Omental fat pad (tissue), 4 donors: ENCODE results near the gene ASS1. TPM values are rescaled to one million over a fixed set of nuclear protein-coding genes. Genes with fewer than 3 reads are reported as not detected.

Experiments used
- ATAC-seq: fragments of 150-250 bp; one replicate; pipeline ENCODE4 v1.9.1; 2016; ENCODE audit warnings: mild to moderate bottlenecking, moderate library complexity; ENCODE audit not compliant: low FRiP score
- DNase-seq: peaks from one replicate; pipeline ENCODE4 v3.0.0-alpha.2; 2019; ENCODE audit warnings: low spot score
- total RNA-seq, 4 donors: library from RNA; depleted of rRNA; stranded (reverse); fragments of >200 nt; gene quantifications; one replicate each; pipeline ENCODE4 v1.1.0, GENCODE V29; 2016
- TF ChIP-seq, protein P1 (sequence below), 3 donors: fragments of 450-650 bp; IDR thresholded peaks; one replicate each; pipeline ENCODE4 v1.5.1; 2016 to 2017; ENCODE audit warnings: antibody characterized with exemption in 3 of 3, mild to moderate bottlenecking in 3 of 3, moderate library complexity in 2 of 3

Gene ASS1
- total RNA-seq, 4 donors from 2014 or later, result 250 to 621 (median 378) TPM

DNA sequence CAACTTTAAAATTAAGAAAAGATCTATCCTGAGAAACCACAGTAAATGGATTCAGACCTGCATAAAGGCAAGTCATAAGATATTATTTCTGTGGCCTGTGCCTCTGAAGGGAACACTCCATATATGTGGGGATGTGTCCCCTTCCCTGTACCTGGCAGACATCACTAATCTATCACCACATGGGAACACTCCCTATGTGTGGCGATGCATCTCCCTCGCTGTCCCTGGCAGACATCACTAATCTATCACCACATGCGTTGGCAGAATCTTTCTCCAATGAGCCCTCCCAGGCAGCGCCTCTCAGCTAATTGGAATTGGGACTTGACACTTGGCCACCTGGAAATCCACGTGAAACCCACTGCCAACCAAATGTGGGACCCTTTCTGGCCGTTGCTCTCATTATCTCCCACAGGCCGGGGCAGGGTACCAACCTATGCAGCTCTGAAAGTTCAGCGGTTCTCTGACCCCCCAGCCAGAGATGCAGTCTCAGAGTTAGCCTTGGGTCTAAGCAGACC is 25.2 kb upstream of the ASS1 start:
- DNase-seq (no peak), ATAC-seq (no peak)
- TF ChIP-seq, protein P1, sequence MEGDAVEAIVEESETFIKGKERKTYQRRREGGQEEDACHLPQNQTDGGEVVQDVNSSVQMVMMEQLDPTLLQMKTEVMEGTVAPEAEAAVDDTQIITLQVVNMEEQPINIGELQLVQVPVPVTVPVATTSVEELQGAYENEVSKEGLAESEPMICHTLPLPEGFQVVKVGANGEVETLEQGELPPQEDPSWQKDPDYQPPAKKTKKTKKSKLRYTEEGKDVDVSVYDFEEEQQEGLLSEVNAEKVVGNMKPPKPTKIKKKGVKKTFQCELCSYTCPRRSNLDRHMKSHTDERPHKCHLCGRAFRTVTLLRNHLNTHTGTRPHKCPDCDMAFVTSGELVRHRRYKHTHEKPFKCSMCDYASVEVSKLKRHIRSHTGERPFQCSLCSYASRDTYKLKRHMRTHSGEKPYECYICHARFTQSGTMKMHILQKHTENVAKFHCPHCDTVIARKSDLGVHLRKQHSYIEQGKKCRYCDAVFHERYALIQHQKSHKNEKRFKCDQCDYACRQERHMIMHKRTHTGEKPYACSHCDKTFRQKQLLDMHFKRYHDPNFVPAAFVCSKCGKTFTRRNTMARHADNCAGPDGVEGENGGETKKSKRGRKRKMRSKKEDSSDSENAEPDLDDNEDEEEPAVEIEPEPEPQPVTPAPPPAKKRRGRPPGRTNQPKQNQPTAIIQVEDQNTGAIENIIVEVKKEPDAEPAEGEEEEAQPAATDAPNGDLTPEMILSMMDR (IDR thresholded peaks at IDR 0.05), result no peak

DNA sequence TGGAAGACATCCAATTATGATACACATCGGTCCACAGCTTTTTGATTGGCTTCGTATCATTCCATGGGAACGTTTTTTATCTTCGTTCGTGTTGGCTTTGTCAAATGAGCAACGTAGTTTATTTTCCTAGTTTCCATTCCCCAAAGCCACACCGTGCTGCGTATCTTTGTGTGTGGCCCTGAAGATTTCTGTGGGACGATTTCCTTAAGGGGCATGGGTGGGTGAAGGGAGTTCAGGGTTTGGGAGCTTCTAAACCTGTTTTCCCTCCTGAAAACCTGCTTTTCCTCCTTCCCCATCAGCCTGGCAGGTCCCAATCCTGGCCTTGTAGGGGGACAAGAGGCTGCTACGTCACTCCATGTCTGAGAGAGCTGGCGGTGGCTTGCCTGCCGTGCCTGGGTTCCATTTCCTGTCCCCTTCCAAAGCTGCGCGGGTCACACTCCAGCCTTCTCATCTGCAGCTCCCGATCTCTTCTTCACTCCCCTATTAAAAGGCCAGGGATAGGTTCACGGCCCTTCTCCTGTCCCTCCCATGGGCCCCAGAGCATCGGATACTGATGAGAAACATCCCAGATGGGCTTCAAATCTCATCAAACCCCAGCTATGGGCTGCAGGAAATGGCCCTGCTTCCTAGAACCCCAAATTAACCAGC is 23.5 kb upstream of the ASS1 start:
- TF ChIP-seq, protein P1 (IDR thresholded peaks at IDR 0.05), result no peak
- ATAC-seq (no peak), DNase-seq (no peak)

DNA sequence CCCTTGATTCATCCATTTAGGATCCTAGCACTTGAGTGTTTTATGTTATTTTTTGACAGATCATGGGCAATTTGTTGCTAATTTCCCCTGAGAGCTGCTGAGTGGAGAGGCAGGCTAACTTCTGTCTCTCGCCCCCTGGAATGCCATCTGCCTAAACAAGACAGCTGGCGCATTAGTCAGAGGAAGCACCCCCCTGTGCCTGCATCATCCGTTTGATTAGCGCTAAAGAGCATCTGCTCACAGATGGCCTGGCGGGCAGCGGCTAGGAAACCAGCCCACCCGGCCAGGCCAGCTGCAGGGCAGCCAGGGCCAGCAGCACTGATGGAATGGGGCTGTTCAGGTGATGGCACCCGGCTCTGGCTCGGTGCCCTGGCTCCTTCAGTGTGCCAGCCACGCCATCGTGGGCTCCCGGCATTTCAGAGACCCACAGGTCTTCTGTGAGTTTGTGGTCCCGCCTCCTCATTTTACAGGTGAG is 22.9 kb upstream of the ASS1 start:
- ATAC-seq, result no peak
- no peak for DNase-seq
- TF ChIP-seq, protein P1 (IDR thresholded peaks at IDR 0.05), result no peak

DNA sequence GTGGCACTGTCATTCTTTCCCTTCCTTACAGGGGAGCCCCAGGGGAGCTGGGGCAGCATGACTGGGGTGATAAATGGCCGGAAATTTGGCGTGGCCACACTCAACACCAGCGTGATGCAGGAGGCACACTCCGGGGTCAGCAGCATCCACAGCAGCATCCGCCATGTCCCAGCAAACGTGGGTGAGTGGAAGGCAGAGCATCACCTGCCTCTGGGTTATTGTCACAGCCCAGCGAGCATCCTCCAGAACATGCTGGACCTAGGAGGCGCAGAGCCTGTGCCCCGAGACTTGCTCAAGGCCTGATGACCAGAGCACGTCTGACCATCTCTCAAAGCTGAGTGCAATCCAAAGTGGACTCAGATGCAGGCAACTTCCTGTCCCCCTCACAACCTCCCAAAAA is 22.2 kb upstream of the ASS1 start:
- ATAC-seq, result no peak
- DNase-seq, result no peak
- TF ChIP-seq, protein P1 (IDR thresholded peaks at IDR 0.05), result no peak

DNA sequence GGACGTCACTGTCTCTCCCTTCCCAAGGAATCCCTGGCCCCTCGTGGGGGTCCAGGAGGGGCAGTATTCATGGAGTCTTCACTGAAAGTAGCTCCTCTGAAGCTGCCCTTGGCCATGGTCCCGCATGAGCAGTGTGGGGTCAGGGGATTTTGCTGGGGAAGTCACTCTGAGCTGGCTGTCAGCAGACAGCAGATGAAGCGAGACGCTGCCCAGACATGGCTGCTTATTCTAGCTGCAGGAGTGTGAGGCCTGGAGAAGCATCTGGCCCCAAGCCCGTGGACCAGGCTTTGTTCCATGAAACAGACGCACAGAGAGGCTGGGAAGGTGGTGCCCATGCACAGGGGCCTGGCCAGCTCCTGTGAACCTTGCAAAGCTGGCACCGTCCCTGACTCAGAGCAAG is 21.5 kb upstream of the ASS1 start:
- DNase-seq, result no peak
- no peak for ATAC-seq
- TF ChIP-seq, protein P1 (IDR thresholded peaks at IDR 0.05), result no peak

DNA sequence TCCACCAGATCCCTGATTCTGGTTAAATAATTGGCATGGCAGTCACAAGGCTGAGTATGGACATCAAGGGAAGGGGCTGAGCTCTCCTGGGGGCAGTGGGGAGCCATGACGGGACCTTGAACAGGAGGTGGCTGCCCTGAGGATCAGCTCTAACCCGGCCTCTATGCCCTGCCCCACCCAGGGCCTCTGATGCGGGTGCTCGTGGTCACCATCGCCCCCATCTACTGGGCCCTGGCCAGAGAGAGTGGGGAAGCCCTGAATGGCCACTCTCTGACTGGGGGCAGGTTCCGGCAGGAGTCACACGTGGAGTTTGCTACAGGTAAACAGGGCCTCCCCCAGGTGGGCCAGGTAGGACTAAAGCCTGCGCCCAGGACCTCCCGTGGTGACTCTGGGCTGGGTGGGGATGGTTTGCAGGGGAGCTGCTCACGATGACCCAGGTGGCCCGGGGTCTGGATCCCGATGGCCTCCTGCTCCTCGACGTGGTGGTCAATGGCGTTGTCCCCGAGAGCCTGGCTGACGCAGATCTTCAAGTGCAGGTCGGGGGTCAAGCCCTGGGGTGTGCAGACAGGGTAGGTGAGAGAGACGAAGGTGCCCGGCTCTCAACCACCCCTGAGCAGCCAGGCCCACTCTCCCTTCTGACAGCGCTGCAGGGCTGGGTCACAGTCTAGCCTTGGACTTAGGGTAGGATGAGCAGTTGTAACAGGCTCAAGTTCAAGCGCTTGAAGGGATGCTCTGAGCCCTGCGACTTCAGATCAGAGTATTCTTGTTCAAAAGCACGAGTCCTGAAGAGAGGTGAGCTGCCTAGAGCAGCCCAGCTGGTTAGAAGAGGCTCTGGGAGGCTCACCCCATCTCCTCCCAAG is 19.9 kb upstream of the ASS1 start:
- TF ChIP-seq, protein P1 (IDR thresholded peaks at IDR 0.05), result no peak
- DNase-seq, result no peak
- no peak for ATAC-seq
